Ureter (tissue), 1 donor: ENCODE results near the gene SERPINA12. TPM values are rescaled to one million over a fixed set of nuclear protein-coding genes. Genes with fewer than 3 reads are reported as not detected.
"Not testable (repeated sequence)": the region's sequence is repeated elsewhere in the genome, so short reads cannot be mapped to it uniquely, and the experiment has no call there.

Experiments used
- DNase-seq: peaks from one replicate; pipeline ENCODE4 v3.0.0-alpha.2; 2020; ENCODE audit warnings: low spot score
- total RNA-seq: library from RNA; stranded (reverse); gene quantifications from one replicate; pipeline ENCODE4 v1.2.4, GENCODE V29; 2023
- donor health status: DM: yes; HTN: yes; CAD: no.

The SERPINA12 gene
- total RNA-seq, 1 donor from 2014 or later, result not detected

- DNase-seq, result no peak
These were observed 27.6 kb upstream of the SERPINA12 start for GRCh38 chr14:94536836-94537235.

GRCh38 chr14:94535506-94535905, 26.2 kb upstream of the SERPINA12 start:
- DNase-seq, result no peak

DNA sequence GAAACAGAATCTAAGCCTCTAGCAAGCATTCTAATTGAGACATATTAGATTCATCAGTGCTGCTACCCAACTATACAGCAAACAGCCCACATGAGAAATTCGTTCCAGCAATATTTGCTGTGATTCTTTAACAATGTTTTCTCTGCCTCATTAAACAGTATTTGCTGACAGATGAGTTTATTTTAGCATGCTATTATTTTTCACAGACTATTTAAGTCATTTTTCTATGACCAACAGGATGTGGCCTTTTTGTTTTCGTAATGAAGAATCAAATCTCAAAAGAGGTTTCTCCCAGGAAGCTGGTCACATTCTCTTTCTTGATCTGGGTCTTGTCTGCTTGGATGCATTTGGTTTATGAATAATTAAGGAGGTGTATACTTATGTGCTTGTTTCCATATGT, 23.2 kb upstream of the SERPINA12 start:
- DNase-seq, result no peak

DNA sequence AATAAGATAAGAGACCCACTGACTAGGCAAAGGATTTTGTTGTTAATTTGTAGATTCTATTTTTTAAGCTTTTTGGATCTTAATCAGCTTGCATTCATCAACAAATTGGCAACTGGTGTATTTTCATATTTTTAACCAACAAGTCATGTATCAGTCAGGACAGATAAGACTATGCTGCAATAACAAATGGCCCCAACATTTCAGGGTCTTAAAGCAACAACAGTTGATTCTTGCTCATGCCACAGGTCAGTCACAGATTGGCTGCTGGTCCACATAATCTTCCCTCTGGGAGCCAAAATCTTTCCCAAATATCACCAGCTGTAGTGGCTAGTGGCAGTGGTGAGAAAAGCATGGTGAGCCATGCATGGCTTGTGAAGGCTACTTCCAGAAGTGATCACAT, 21.9 kb upstream of the SERPINA12 start:
- DNase-seq, result no peak

DNA sequence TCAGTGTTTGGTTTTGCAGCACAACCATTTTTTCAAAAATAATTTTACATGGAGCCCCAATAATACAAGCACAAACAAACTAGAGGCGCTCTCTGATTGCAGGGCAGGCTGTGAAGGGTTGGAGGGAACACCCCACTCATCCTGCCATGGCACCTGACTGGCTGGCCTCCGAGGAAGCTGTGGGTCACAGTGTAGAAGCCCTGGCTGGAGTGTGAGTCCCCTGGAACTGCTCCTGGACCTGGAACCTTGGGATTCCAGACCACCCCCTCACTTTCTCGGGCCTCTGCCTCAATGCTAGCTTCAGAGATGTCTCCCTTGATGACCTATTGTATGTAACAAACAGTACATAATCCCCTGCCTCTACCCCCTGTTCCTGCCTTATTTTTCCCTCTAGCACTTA, 14.8 kb upstream of the SERPINA12 start:
- DNase-seq, result no peak

DNA sequence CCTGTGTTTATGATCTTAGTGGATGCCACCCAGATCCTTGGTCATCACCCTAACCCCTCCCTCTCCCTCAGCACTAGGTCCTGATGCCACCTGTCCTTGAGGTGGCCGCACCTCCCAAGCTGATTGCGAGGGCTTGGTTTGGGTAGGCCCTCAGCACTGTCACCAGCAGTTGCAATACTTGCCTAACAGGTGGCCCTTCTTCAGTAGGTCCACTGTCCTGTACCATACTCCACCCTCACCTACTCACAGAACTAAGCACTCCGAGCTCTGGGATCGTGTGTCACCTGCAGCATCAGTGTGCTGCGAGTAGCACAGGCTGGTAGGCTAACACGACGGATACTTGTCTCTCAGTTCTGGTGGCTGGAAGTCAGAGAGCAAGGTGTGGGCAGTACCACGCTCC, 14.0 kb upstream of the SERPINA12 start:
- DNase-seq, result no peak

DNA sequence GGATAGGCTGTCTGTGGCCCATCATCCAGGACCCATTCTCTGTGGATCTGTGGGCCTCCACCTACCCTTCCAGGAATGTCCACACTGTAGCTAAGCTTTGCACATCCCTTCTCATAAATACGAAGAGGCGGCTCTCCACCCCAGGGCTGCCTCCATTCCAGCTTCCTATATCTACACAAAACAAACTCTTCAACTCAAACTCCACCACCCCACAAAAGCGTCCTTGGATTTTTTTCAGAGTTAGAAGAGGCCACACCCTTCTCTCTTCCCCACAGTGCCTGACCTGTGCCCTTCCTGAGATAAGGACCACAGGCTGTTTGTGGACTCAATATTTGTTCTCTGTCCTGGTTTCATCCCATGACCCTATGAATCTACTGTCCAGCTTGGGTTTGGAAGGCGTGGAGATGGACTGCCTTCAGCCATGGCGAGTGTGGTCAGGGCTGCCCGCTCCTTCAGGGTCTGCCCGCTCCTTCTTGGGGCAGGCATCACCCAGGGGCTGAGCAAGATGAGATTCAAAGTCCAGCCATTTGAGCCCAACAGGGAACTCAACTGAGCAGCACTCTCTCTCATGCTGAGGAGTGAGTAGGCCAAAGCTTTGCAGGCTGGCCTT, 13.0 kb upstream of the SERPINA12 start:
- DNase-seq, result no peak

DNA sequence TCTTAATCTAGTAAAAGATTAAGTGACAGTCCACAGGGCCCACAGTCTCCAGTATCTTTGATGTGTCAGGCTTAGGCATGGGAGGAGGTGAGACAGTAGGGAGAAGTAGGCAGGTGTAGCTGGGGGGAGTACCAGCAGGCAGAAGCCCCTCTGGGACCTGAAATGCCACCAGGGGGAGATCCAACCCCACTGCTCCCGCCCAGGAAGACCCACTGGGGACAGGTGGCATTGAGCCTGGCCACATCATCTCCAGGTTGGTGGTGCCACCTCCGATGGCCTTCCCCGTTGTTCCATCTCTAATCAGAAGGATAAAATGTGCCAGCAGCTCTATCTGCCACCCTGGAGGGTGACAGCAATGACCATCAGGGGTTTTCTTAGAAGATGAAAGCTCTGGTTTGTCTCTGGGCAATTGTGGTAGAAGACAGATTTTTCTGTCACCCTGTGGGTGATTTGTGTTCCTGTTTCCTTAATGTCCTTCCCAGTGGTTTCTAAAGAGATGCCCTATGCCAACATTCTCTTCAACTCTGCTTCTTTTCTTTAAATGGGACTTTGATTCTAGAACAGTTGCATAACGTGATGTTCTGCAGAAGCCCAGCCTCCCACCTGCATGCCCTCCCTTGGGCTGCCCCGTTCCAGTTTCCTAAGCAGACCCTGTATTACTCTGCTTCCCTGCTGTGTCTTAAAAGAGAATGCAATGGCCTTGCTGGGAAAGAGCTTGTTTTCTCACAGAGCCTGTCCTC, 12.3 kb upstream of the SERPINA12 start:
- DNase-seq, result no peak

DNA sequence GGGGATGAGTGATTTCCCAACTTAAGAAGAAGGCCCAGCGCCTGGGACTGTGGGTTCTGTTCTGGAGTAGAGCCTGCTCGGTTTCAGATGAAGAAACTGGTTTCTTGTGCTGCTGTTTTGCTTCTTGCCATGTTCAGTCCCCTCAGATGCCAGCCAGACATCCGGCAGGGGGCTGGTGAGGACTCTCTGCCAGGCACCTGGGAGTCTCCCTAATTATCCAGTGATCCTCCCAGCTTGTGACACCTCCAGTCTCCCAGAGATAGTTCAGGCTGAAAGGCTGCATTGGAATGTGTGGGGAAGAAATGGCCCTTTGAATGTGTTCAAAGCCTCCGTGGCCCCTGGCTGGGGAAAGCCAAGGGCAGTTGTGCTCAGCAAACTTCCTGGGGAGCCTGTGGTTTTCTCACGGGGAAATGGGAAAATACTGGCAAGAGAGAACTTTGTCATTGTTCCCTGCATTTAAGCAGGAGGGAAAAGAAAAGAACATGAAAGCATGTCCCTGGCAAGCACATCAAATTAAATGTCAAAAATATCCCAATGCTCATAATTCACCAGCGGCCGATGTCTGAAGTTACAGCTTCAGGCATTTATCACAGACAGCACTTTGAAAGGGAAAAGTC, 8.5 kb upstream of the SERPINA12 start:
- no peak for DNase-seq

DNA sequence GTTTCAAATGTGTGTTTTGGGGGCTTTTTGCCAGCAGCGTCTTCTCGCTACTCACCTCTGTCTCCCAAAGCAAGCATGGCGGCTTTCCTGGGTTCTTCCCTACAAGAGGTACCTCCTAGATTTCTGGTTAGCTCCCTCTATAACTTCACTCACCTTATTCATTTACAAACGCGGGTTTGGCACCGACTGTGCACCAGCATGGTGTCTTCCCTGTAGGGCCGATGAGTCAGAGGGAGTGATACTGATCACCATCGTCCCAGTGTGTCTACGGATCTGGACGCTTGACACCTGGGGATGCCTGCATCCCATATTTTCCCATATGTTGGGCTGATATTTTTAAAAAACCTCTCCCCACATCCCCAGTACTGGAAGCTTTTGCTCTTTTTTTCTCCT, 8.0 kb upstream of the SERPINA12 start:
- no peak for DNase-seq

DNA sequence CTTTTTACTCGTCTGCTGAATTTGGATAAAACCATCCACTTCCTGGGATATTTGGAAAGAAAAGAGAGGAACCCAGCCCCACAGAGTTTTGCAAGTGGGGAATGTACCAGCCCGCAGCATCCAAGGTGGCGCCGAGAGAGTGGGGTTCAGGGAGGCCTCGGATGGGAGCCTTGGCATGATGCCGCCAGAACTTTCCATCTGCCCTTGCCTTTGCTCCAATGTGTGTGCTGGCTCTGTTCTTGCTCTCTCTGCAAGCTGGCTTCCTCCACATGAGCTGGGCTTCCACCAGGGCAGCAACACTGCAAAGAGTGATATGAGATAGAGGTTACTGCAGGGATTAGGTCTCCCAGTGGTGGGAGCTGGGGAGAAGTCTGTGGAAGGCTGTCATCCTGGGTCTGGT, 6.6 kb upstream of the SERPINA12 start:
- no peak for DNase-seq

DNA sequence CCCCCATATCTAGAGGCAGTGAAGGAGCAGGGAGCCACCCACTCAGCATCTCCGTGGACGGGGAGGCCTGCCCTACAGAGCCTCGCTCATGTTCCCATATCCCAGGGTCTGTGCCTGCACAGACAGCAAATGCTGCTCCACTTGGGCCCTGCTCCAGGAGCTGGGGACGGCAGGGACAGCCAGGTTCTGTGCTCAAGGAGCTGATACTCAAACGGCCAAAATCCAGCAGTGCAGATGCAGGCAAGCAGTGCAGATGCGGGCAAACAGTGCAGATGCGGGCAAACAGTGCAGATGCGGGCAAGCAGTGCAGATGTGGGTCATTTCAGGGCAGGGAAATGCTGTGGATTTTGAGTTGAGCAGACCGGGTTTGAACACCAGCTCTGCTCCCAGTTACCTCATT, 6.2 kb upstream of the SERPINA12 start:
- DNase-seq, result no peak

GRCh38 chr14:94514351-94514750, 5.1 kb upstream of the SERPINA12 start:
- no peak for DNase-seq

DNA sequence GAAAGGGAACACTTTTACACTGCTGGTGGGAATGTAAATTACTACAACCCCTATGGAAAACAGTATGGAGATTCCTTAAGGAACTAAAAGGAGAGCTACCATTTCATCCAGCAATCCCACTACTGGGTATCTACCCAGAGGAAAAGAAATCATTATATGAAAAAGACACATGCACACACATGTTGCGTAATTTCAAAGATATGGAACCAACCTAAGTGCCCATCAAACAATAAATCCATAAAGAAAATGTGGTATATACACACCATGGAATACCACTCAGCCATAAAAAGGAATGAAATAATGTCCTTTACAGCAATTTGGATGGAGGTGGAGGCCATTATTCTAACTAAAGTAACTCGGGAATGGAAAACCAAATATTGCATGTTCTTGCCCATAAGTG, 1.2 kb upstream of the SERPINA12 start:
- not testable (repeated sequence) for DNase-seq

GRCh38 chr14:94505641-94506040, 3.6 kb downstream of the SERPINA12 start:
- no peak for DNase-seq

- no peak for DNase-seq
These were observed 4.1 kb downstream of the SERPINA12 start for GRCh38 chr14:94505206-94505605.

DNA sequence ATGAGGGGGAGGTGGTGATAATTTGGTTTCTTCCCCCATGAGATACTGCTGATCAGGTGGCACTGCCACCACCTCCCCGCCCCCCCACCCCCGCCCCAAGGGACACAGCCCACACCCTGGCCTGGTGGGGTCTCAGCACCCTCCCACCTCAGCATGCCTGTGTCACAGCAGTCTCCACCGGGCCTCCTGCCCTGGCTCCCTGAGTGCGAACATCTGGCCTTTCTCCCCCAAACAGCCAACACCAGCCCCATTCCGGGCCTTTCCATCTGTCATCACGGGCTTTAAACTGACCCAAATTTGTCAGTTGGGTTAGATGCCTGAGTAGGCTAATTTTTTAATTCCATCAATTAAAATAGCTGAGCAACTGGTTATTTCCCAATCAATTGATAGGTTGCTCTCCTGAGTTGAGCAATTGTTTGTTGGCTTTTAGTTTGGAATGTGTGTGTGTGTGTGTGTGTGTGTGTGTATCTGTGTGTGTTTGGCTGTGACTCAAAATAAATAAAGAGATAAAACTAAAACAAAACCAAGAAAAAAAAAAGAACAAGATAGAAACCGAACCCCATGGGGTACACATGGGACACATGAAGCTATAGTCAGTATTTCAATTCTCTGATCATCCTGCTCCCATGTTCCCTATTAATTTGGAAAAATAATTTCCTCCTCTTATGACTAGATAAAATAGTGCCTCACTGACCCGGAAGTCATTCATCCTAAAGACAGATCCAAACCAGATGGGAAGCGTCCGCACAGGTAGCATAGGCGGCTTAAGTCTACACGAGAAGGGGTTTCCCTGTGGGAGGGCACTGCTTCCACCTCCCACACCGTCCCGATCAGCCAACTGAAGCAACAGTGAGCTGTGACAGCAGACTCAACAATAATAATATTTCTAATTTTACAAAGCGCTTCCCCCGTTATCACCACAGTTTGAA, 7.4 kb downstream of the SERPINA12 start:
- no peak for DNase-seq

DNA sequence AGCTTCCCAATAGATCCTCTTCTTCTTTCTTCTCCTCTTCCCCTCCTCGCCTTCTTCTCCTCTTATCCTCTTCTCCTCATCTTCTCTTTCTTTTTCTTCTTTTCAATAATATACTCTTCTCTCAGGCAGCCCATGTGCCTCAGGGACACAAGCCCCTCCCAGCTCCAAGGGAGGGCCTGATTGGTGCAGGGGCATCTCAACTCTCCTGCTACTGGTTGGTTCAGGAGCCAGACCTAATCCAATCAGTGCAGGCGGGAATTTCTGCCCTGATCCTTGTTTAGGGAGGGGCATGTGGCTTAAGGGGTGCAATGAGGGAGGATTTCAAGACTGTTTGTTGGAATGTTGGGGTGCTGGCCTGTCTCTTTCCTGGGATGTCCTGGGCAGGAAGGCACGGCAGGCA, 9.0 kb downstream of the SERPINA12 start:
- no peak for DNase-seq

DNA sequence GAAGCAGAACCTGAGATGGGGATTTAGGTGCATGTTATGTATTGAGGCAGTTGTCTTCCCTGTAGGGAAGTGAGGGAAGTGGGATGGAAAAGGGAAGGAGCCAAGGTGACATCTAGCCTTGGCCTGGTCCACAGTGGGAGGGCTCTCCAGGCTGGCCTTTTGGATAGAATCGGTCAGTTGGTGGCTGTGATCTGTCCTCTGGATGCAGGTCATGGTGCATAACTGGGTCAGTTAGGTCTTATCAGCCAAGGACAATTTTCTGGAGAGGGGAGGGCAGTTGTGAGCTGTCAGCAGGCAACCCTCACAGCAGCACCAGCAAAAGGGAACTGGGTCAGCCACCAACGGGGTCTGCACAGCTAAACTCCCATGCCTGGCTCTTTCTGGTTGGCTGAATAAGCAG, 9.6 kb downstream of the SERPINA12 start:
- DNase-seq, result no peak

- no peak for DNase-seq
These were observed 11.1 kb downstream of the SERPINA12 start for GRCh38 chr14:94498215-94498614.

DNA sequence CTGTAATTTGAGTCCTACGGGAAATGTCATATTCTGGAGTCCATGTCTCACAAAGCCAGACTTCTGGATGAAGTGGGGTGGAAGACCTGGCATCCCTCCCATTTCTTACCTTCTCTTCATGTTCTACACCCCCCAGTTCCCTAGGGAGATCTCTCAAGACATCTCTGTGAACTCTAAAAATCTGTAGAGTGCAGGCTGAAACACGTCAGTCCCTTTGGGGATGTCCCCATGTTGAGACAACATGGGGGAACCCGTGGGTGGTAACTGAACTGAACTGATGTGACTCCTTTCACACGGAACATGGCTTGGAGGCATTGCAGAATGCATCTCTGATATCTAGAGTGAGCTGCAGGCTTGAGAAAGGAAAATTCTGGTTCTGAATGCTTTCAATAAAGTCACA, 15.2 kb downstream of the SERPINA12 start:
- DNase-seq, result no peak

GRCh38 chr14:94491511-94491910, 17.8 kb downstream of the SERPINA12 start:
- no peak for DNase-seq
